Stimulated activated CD4-positive, alpha-beta T cell treated with anti-CD3 and anti-CD28 coated beads, Interleukin-15, amount 100 ng/mL, for 24 hours (primary cell): ENCODE results near the gene PSMB8.

Experiments used
- DNase-seq: peaks from one replicate; pipeline ENCODE4 v3.0.0-alpha.2; 2020

The PSMB8 gene

GRCh38 chr6:32855467-32856174 lies 11.8 kb upstream of the PSMB8 start:
- DNase-seq, result no peak

DNA sequence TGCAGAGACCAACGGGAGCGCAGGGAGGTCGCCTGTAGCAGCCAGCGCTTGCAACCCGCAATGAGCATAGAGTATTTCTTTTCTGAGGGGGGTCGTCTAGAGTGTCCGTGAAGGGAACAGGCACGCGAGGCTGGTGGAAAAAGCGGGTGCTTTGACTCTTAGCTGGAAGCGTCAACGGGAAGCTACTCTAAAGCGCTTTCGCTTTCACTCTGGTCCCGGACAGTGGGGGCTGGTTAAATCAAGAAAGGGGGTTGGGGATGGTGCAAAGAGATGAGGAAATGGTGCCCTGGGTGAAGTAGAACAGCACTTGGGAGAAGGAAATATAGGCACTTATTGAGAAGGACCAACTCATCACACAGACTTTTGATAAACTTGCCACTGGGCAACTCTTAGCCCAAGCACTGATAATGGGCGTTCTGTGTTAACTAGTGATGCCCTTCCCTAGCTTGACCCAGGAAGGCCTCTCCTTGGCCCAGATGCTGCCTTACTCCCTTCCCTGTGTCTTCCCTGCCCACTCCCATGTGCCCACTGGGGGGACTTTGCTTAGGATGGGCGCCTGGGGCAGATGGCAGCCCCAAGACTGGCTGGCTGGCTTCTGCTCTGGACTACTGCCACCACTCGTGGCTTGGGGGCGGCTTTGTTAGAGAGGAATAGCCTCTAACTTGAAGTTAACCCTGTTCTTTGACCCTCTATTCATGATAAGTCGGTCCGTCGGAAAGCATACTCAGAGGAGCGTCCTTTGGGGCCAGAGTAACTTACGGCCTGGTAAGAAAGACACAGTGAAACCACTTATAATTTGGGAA lies 10.7 kb upstream of the PSMB8 start:
- DNase-seq, result peak; percentile 73

- peak; percentile 98 for DNase-seq
These were observed 9.9 kb upstream of the PSMB8 start, which contains the start of the genes PSMB9 and TAP1 for GRCh38 chr6:32853541-32854375. Gene PSMB9 (plus strand): TSS chr6:32854192. CDS start chr6:32854230, 38 bp downstream. Gene TAP1 (minus strand): TSS chr6:32853704. CDS start chr6:32853636, 68 bp downstream.

- peak; percentile 57 for DNase-seq
These were observed 9.1 kb upstream of the PSMB8 start for GRCh38 chr6:32852844-32853540.

DNA sequence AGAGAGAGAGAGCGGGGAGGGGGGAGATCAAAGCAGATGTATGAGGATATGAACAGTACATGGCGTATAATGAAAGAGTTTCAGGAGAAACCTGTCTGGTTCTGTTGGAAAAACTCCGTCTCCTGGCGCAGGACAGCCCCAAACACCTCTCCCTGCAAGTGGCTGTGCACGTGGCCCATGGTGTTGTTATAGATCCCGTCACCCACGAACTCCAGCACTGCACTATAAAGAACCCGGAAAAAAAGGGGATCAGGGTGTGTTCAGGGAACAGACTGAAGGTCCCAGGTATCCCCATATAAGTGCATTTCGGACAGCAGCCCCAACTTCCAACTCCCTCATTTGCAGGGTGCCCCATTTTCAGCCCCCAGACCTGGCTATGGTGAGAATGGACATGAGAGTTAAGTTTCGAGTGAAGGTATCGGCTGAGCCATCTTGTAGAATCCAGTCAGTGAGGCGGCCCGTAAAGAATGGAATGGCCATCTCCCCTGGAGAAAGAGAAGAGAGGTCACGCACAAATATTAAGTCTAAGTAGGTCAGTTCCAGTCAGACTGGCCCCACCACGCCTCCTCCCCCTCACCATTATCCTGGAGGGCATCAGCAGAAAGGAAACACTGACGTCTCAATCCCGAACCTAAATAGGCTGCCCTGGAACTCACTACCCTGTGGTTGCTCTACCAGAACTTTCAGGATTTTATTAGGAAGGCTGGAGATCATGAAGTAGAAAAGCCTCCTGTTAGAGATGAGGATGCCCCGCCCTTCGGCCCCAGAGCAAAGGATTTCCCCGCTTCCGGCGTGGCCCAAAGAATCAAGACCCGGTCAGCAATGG lies 8.4 kb upstream of the PSMB8 start:
- peak; percentile 59 for DNase-seq

DNA sequence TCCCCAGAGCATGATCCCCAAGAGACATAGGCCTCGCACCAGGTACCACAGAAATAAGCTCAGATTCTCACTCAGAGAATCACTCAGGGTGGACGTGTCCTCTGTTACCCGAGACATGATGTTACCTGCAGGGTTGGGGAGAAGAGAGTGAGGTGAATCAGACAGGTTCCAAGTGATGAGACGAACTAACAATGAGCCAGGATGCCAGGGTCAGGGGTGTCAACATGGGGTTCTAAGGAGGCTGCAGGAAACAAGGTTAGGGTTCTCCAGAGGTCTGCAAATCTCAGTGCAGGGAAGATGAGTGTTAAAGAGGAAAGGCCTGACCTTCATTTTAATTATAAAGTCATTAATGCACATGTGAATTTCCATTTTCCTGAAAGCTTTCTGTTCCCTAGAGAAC lies 7.2 kb upstream of the PSMB8 start:
- no peak for DNase-seq

- no peak for DNase-seq
These were observed 5.3 kb upstream of the PSMB8 start for GRCh38 chr6:32849126-32849525.

GRCh38 chr6:32847795-32848194 lies 3.9 kb upstream of the PSMB8 start:
- no peak for DNase-seq

GRCh38 chr6:32847004-32847403 lies 3.2 kb upstream of the PSMB8 start:
- no peak for DNase-seq

DNA sequence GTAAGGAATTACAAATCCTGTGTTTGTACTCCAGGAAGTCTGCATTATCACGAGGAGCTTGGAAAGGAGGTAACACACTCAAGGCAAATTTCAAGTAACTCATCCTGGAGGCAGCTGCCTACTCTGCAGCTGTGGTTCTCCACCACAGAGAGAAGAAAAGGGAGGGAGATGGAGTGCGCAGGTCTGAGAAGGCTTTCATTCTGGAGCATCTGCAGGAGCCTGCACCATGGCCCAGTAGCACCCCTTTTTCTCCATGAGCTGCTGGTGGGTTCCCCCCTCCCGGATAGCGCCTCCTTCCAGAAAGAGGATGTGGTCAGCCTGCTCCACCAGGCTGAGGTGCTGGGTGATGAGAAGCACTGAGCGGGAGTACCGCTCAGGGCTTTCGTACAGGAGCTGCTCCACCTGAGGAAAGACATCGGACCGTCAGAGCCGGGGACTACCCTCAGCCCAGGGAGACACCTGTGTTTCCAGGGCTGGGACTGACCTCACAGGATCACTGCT lies 1.6 kb upstream of the PSMB8 start:
- peak; percentile 69 for DNase-seq

DNA sequence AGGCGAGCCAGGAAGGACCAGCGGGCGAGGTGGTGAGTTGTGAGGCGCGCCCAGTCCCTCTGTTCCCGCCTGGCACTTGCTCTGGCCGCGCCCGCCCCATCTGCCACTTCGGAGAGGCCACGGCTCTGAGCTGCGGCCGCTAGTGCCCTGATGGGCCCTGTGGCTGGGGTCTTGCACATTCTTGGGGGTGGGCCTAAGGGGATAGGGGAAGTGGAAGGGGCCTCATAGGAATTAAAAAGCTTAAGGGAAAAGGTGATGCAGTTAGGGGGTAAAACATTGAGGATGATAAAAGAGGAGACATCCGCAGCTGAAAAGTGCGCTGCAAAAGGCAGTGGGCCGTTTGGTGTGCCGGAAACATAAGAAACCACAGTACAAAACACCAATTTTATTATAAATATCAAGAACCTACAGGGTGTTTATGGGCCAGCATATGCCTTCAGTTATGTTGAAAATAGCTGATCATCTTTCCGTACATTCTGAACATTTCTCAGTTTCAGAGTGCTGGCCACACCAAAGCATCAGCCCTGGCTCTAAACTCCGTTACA lies 1.1 kb upstream of the PSMB8 start:
- DNase-seq, result no peak

DNA sequence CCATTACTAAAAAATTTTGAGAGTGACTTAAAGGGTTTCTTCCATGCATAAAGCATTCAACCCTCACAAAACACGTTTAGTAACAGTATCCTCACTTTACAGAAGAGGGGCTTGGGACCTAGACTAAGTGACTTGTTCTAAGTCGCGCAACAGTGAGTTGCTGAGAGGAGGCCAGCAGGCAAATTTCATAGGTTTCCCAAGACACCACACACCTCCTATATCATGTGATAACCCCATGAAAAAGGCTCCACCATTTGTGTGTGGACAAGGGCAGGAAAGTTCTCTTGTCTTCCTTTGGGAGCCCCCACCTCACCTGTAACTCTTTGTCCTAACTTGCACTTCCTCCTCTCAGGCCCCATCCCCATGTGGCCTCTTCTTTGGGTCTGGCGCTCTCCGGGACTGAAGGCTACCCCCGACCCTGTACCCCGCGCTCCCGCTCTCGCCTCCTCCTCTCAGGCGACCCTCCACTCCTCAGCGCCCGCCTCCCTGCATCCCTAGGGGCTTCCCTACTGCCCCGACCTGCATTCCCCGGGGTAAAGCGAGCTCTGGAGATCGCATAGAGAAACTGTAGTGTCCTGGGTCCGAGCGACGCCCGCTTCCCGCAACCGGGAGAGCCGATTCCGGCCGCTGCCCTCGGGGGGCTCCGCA lies 392 bp downstream of the PSMB8 start:
- DNase-seq, result no peak

DNA sequence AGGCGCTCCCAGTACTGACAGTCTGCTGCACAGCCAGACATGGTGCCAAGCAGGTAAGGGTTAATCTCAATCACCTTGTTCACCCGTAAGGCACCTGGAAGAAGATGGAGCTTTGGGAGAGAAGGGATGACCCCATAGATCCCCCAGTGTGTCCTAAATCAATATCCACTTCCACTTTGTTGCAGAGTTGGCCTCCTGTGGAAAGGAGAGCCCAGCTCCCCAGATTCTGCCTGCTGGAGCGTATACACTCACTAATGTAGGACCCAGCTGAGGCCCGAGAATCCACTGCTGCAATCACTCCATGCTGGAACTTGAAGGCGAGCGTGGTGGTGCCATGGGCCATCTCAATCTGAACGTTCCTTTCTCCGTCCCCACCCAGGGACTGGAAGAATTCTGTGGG lies 1.2 kb downstream of the PSMB8 start:
- DNase-seq, result no peak

GRCh38 chr6:32842021-32842650 lies 1.7 kb downstream of the PSMB8 start:
- no peak for DNase-seq

DNA sequence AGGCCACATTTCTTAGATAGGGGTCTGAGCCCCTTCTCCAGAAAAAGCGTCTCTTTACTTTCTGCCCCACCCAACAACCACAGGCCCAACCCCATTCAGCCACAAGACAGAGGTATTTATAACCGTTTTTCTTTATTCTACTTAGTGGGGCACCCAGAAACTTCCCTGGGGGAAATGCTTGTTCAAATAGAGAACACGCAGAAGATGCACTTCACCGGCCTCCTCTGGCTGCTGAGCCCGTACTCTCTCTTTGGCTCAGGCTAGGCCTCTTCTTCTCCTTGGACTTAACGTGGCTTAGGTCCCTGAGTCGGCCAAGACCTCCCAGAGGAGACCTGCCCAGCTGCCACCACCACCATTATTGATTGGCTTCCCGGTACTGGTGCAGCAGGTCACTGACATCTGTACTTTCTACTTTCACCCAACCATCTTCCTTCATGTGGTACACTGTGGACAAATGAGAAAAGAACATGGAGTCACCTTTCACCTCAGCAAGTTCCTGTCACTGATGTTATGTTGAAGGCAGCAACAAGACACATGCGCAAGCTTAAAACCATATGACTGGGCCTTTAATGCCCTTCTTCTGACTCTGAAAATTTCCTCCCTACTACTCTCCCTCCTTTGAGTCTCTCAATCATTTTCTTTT lies 3.1 kb downstream of the PSMB8 start:
- DNase-seq, result peak; percentile 65

DNA sequence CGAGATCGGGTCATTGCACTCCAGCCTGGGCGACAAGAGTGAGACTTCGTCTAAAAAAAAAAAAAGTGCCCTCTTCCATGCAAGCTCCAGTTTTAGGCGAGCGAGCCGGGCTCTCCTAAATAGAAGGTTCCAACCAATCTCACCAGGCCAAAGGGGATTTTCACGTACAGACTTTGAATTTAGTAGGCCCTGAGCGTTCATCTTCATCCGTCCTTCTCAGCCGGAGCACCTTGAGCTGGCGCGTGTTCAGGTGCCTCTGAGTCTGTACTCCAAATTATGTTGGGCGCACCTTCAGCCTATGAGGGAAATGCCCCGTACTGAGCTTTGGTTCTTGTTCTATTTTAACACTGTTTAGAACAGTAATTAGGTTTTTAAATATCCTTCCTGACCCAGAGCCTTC lies 4.5 kb downstream of the PSMB8 start:
- DNase-seq, result no peak

- DNase-seq, result peak; percentile 98
These were observed 5.5 kb downstream of the PSMB8 start, which contains the start of gene TAP2 for GRCh38 chr6:32838114-32838958. Gene TAP2 (minus strand): TSS chr6:32838739. CDS start chr6:32838233, 506 bp downstream.

- peak; percentile 33 for DNase-seq
These were observed 6.2 kb downstream of the PSMB8 start for GRCh38 chr6:32837651-32838113.
